ENCODE measurements around the gene GPX4.

The GPX4 gene

GRCh38 chr19:1103708-1104310, at the start of gene GPX4:
Gene GPX4, plus strand, starts transcription at chr19:1103994. Its CDS starts 50 bp downstream, at chr19:1104044.
- DNase-seq: peak; percentile 98

GRCh38 chr19:1054102-1055027, 49.4 kb upstream of the GPX4 start:
- DNase-seq: no peak

GRCh38 chr19:1055028-1055425, 48.8 kb upstream of the GPX4 start:
- DNase-seq: no peak

GRCh38 chr19:1055886-1056620, 47.7 kb upstream of the GPX4 start:
- DNase-seq: no peak

- DNase-seq: no peak
Observed at GRCh38 chr19:1057176-1057855, 46.5 kb upstream of the GPX4 start.

- no peak for DNase-seq
Observed at GRCh38 chr19:1058112-1058511, 45.7 kb upstream of the GPX4 start.

GRCh38 chr19:1060689-1061088, 43.1 kb upstream of the GPX4 start:
- no peak for DNase-seq

- no peak for DNase-seq
Observed at GRCh38 chr19:1061987-1062386, 41.8 kb upstream of the GPX4 start.

- no peak for DNase-seq
Observed at GRCh38 chr19:1062387-1063029, 41.3 kb upstream of the GPX4 start.

- DNase-seq: no peak
Observed at GRCh38 chr19:1063030-1063908, 40.5 kb upstream of the GPX4 start.

- DNase-seq: no peak
Observed at GRCh38 chr19:1063909-1064660, 39.7 kb upstream of the GPX4 start.

GRCh38 chr19:1064661-1065605, 38.9 kb upstream of the GPX4 start:
- DNase-seq: peak; percentile 72

- DNase-seq: no peak
Observed at GRCh38 chr19:1065606-1066109, 38.1 kb upstream of the GPX4 start.

GRCh38 chr19:1066251-1066747, 37.5 kb upstream of the GPX4 start:
- DNase-seq: no peak

GRCh38 chr19:1066748-1067340, 37.0 kb upstream of the GPX4 start, which contains the start of gene ARHGAP45:
Gene ARHGAP45, plus strand, starts transcription at chr19:1067167. Its CDS starts 239 bp downstream, at chr19:1067406.
- peak; percentile 79 for DNase-seq

- peak; percentile 55 for DNase-seq
Observed at GRCh38 chr19:1067341-1067957, 36.3 kb upstream of the GPX4 start.

GRCh38 chr19:1068009-1069001, 35.5 kb upstream of the GPX4 start:
- no peak for DNase-seq

Data from stimulated activated CD4-positive, alpha-beta T cell treated with anti-CD3 and anti-CD28 coated beads, Interleukin-12 subunit alpha, Interleukin-12 subunit beta, amount 100 ng/mL, for 4 hours (primary cell).